AG04450 (cell line): ENCODE data around the gene TSACC. TPM values are rescaled to one million over a fixed set of nuclear protein-coding genes. Genes with fewer than 3 reads are reported as not detected.

Experiments used
- CTCF ChIA-PET: fragments of 300-600, 350-600 bp; formaldehyde crosslinking; extraction: SDS; loops from one replicate; lab custom pipeline; 2022; ENCODE audit warnings: antibody characterized with exemption, inconsistent platforms; lab: Charles Lee
- POLR2A ChIA-PET: fragments of 350-600 bp; formaldehyde crosslinking; extraction: SDS; loops from one replicate; lab custom pipeline; 2021; ENCODE audit warnings: antibody characterized with exemption, inconsistent platforms; lab: Yijun Ruan, JAX
- DNase-seq: peaks from one replicate; pipeline ENCODE4 v3.0.0-alpha.2; 2011; ENCODE audit warnings: low read depth, low spot score
- H3K27ac ChIP-seq: one replicate; pipeline ENCODE4 v1.5.1; 2012; ENCODE audit warnings: low read depth, low read length, control low read depth
- H3K27me3 ChIP-seq: one replicate; pipeline ENCODE4 v1.6.0; 2012; ENCODE audit warnings: low read length; ENCODE audit not compliant: control insufficient read depth, insufficient read depth
- H3K4me3 ChIP-seq: 2 replicates; pipeline ENCODE4 v1.5.1; 2011; ENCODE audit warnings: mild to moderate bottlenecking, low read depth, low read length, control low read depth
- H3K9me3 ChIP-seq: 2 replicates; pipeline ENCODE4 v1.5.1; 2012; ENCODE audit warnings: low read length; ENCODE audit not compliant: control insufficient read depth, insufficient read depth
- polyA plus RNA-seq: library from polyadenylated mRNA; depleted of rRNA; stranded (reverse); fragments of >200 nt; gene quantifications from 2 replicates; pipeline ENCODE4 v1.2.3, GENCODE V29; 2011
- TF ChIP-seq, protein P1 (sequence below): IDR thresholded peaks from 2 replicates; pipeline ENCODE4 v1.5.1; 2011; ENCODE audit warnings: low read depth, low read length, control low read depth, inconsistent platforms

The TSACC gene
- polyA plus RNA-seq, 1 experiment: 0.27 TPM

GRCh38 chr1:156372876-156373275 is 34.5 kb downstream of the TSACC start:
- no peak for DNase-seq
- peaks cover 22% of the 10 kb centered on the region for H3K27me3 ChIP-seq
- ChIA-PET CTCF (interaction anchor here (0.6 to 8.1 kb wide), 6 partner anchors 9 to 74 kb away, joined by 3 to 82 read pairs (median 4); no protein-coding TSS in a partner anchor), POLR2A (no interaction called here)
- H3K4me3 ChIP-seq: no peak overlapping the region
- no peak overlapping the region for H3K27ac ChIP-seq
- TF ChIP-seq, protein P1, sequence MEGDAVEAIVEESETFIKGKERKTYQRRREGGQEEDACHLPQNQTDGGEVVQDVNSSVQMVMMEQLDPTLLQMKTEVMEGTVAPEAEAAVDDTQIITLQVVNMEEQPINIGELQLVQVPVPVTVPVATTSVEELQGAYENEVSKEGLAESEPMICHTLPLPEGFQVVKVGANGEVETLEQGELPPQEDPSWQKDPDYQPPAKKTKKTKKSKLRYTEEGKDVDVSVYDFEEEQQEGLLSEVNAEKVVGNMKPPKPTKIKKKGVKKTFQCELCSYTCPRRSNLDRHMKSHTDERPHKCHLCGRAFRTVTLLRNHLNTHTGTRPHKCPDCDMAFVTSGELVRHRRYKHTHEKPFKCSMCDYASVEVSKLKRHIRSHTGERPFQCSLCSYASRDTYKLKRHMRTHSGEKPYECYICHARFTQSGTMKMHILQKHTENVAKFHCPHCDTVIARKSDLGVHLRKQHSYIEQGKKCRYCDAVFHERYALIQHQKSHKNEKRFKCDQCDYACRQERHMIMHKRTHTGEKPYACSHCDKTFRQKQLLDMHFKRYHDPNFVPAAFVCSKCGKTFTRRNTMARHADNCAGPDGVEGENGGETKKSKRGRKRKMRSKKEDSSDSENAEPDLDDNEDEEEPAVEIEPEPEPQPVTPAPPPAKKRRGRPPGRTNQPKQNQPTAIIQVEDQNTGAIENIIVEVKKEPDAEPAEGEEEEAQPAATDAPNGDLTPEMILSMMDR: no peak
- no peaks in the 10 kb centered on the region; the same call in 1 of the 2 replicates for H3K9me3 ChIP-seq

DNA sequence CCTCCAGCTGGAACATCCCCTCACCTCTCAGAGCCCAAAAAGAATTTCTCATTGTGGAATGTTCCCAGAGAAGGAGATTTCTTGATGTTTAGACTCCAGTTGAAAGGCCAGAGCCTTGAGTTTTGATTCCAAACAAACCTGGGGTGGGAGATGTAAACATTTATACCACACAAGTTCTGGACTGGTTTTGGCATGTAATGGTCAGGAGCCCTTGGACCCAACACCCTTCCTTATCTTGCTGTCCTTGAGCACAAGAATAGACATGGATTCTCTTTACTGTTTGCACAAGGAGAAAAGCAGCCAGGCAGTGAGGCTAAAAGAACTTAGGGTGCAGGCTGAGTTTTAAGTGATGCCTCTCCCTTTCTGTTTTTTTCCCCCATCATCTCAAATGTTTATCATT is 35.2 kb downstream of the TSACC start:
- Histone ChIP-seq H3K27ac (no peak overlapping the region), H3K4me3 (no peak overlapping the region), H3K9me3 (no peaks in the 10 kb centered on the region; the same call in 1 of the 2 replicates), H3K27me3 (peaks cover 16% of the 10 kb centered on the region)
- DNase-seq: no peak
- TF ChIP-seq, protein P1: no peak
- ChIA-PET CTCF (interaction anchor here (1.0 to 8.1 kb wide), 4 partner anchors 9 to 73 kb away, joined by 3 to 82 read pairs (median 4); no protein-coding TSS in a partner anchor), POLR2A (no interaction called here)

- CTCF ChIA-PET: interaction anchor here (0.7 to 8.1 kb wide), 5 partner anchors 9 to 132 kb away, joined by 3 to 82 read pairs (median 6); no protein-coding TSS in a partner anchor
- Histone ChIP-seq H3K4me3 (no peak overlapping the region), H3K9me3 (no peaks in the 10 kb centered on the region), H3K27ac (no peak overlapping the region), H3K27me3 (peaks cover 3% of the 10 kb centered on the region)
- TF ChIP-seq, protein P1: 0 out of 2 replicates have a peak, but pooled peaks have one; percentile 8
- no peak for DNase-seq
- POLR2A ChIA-PET: no interaction called here
Observed at GRCh38 chr1:156376146-156376545, 37.8 kb downstream of the TSACC start.

- ChIA-PET CTCF (interaction anchor here (1.4 to 8.1 kb wide), 3 partner anchors 8 to 69 kb away, joined by 6 to 82 read pairs (median 41); no protein-coding TSS in a partner anchor), POLR2A (no interaction called here)
- Histone ChIP-seq H3K27me3 (peaks cover 13% of the 10 kb centered on the region), H3K9me3 (no peaks in the 10 kb centered on the region), H3K4me3 (no peak overlapping the region), H3K27ac (no peak overlapping the region)
- TF ChIP-seq, protein P1: no peak
- DNase-seq: no peak
Observed at GRCh38 chr1:156376958-156377919, 38.9 kb downstream of the TSACC start.
